Neuronal stem cell (in vitro differentiated cells): ENCODE measurements around the gene LINC00237.
A peak's percentile ranks its signal among the peaks of the same experiment; 100 is the strongest.

ENCODE experiments used
- DNase-seq: peaks from one replicate; pipeline ENCODE4 v3.0.0-alpha.2; 2013; ENCODE audit warnings: low spot score
- H2AFZ ChIP-seq: one replicate; pipeline ENCODE4 v1.6.1; 2013; ENCODE audit warnings: mild to moderate bottlenecking, low read length, inconsistent platforms
- H2AK5ac ChIP-seq: 2 replicates; pipeline ENCODE4 v1.6.1; 2013; ENCODE audit warnings: low read depth, mild to moderate bottlenecking, inconsistent platforms, low read length, moderate library complexity, mixed read lengths
- H2BK120ac ChIP-seq: 2 replicates; pipeline ENCODE4 v1.6.1; 2013; ENCODE audit warnings: low read depth, mild to moderate bottlenecking, inconsistent platforms, low read length, moderate library complexity, mixed read lengths
- H2BK12ac ChIP-seq: one replicate; pipeline ENCODE4 v1.6.1; 2013; ENCODE audit warnings: low read length, inconsistent platforms
- H2BK15ac ChIP-seq: 2 replicates; pipeline ENCODE4 v1.6.1; 2013; ENCODE audit warnings: mild to moderate bottlenecking, low read length, inconsistent platforms, mixed read lengths
- H2BK5ac ChIP-seq: one replicate; pipeline ENCODE4 v1.6.1; 2013; ENCODE audit warnings: inconsistent platforms, mild to moderate bottlenecking, low read length, moderate library complexity
- H3K14ac ChIP-seq: one replicate; pipeline ENCODE4 v1.6.1; 2013; ENCODE audit warnings: low read length, inconsistent platforms
- H3K18ac ChIP-seq: 2 replicates; pipeline ENCODE4 v1.6.1; 2013; ENCODE audit warnings: low read length, inconsistent platforms
- H3K23ac ChIP-seq: 2 replicates; pipeline ENCODE4 v1.6.1; 2013; ENCODE audit warnings: low read depth, mild to moderate bottlenecking, mixed read lengths, low read length, inconsistent platforms; ENCODE audit not compliant: poor library complexity
- H3K27ac ChIP-seq: replicated peaks from 3 replicates; pipeline ENCODE4 v1.5.1; 2013; ENCODE audit warnings: low read length, inconsistent platforms
- H3K27me3 ChIP-seq, 3 experiments: 2 replicates each; pipeline ENCODE4 v1.6.1; 2013; ENCODE audit warnings: low read length in 3 of 3, mild to moderate bottlenecking in 2 of 3, inconsistent platforms in 1 of 3, low read depth in 1 of 3, mixed read lengths in 1 of 3, moderate library complexity in 1 of 3; ENCODE audit not compliant: control insufficient read depth in 3 of 3, insufficient read depth in 3 of 3
- H3K36me3 ChIP-seq, 2 donors: replicated peaks in 1 of 2; 2 replicates each; pipeline ENCODE4 v1.6.1; 2013; ENCODE audit warnings: low read length in 2 of 2; ENCODE audit not compliant: control insufficient read depth in 2 of 2, insufficient read depth in 2 of 2
- H3K4ac ChIP-seq: 2 replicates; pipeline ENCODE4 v1.6.1; 2013; ENCODE audit warnings: inconsistent platforms, mild to moderate bottlenecking, low read length, moderate library complexity
- H3K4me1 ChIP-seq, 2 donors: 1 replicate in 1 of 2; 2 replicates in 1 of 2; pipeline ENCODE4 v1.6.1; 2013; ENCODE audit warnings: low read length in 2 of 2, low read depth in 1 of 2; ENCODE audit not compliant: control insufficient read depth in 2 of 2, insufficient read depth in 1 of 2
- H3K4me2 ChIP-seq: one replicate; pipeline ENCODE4 v1.6.1; 2013; ENCODE audit warnings: mild to moderate bottlenecking, low read length, inconsistent platforms; ENCODE audit not compliant: insufficient read depth, poor library complexity, severe bottlenecking
- H3K4me3 ChIP-seq, 2 donors: 2 replicates each; pipeline ENCODE4 v1.5.1; 2013; ENCODE audit warnings: low read length in 2 of 2, mild to moderate bottlenecking in 2 of 2, inconsistent platforms in 1 of 2, moderate library complexity in 1 of 2
- H3K79me1 ChIP-seq: one replicate; pipeline ENCODE4 v1.6.1; 2013; ENCODE audit warnings: low read depth, mild to moderate bottlenecking, inconsistent platforms, low read length, moderate library complexity
- H3K9ac ChIP-seq: one replicate; pipeline ENCODE4 v1.6.1; 2013; ENCODE audit warnings: mild to moderate bottlenecking, low read depth, low read length, inconsistent platforms; ENCODE audit not compliant: poor library complexity
- H3K9me3 ChIP-seq, 2 donors: replicated peaks in 1 of 2; 2 replicates each; pipeline versions ENCODE3 to v1.6.1; 2013; ENCODE audit warnings: low read length in 2 of 2, mild to moderate bottlenecking in 2 of 2, inconsistent platforms in 1 of 2, low read depth in 1 of 2, mixed read lengths in 1 of 2, moderate library complexity in 1 of 2; ENCODE audit not compliant: control insufficient read depth in 2 of 2, insufficient read depth in 1 of 2
- H4K8ac ChIP-seq: one replicate; pipeline ENCODE4 v1.6.1; 2013; ENCODE audit warnings: low read depth, mild to moderate bottlenecking, inconsistent platforms, low read length, moderate library complexity
- H4K91ac ChIP-seq: one replicate; pipeline ENCODE4 v1.6.1; 2013; ENCODE audit warnings: low read length, low read depth, mild to moderate bottlenecking, inconsistent platforms; ENCODE audit not compliant: poor library complexity
- WGBS, 2 donors: extraction: QIAGEN DNeasy Blood & Tissue Kit; methylation state at CpG; one replicate each; pipeline ENCODE4 v1.1.7; 2013; ENCODE audit warnings: missing lambda C conversion rate in 2 of 2, mixed read lengths in 1 of 2; ENCODE audit not compliant: insufficient read length in 2 of 2, insufficient replicate concordance in 1 of 2; ENCODE audit errors: extremely low coverage in 2 of 2; 5-methylcytosine and 5-hydroxymethylcytosine counted together

The LINC00237 gene

DNA sequence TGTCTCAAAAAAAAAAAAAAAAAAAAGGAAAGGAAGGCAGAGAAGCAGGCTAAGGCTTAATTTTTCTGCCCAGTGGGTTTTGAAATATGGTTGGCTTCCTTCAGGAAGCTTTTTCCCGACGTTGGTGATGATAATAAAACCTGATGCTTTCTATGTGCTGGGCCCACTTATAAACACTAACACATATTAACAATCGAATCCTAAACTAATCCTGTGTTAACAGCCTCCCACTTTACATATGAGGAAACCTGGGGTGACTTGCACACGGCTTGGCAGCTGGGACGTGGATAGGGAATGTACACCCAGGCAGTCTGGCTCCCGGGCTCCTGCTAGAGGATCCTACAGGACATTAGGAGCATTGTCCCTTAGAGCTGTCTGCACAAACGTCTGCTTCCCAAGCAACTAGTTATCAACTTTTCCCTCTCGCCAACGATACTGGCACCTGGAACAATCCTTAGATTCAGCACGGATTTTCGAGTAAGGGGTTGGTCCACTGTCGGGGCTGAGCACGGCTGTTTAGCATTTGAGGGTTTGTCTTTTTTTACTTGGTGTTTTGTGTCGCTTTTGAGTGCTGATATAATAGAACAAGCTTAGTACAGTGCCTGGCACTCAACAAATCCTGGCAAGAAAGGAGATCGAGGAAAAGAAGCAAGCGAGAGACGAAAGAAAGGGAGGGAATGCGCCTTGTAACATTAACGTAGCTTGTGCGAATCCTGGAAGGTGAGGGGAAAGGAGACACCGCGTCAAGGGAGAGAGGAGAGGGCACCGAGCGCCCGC is 19.1 kb upstream of the LINC00237 start:
- H3K4me2 ChIP-seq: peak overlapping the region; percentile 82
- H3K4me3 ChIP-seq: peak overlapping the region; percentile 50 to 72
- H3K9ac ChIP-seq: no peak overlapping the region
- no peak overlapping the region for H3K27ac ChIP-seq
- peak overlapping the region; percentile 70 for H3K18ac ChIP-seq
- DNase-seq: no peak
- H3K27me3 ChIP-seq: peaks cover 0 to 10% (median 0%) of the 10 kb centered on the region in 3 experiments
- no peak overlapping the region for H2BK120ac ChIP-seq
- H2BK12ac ChIP-seq: no peak overlapping the region
- no peaks in the 10 kb centered on the region for H3K36me3 ChIP-seq
- no peak overlapping the region for H3K4ac ChIP-seq
- H3K79me1 ChIP-seq: no peaks in the 10 kb centered on the region
- no peak overlapping the region for H4K8ac ChIP-seq
- no peak overlapping the region for H3K23ac ChIP-seq
- no peak overlapping the region for H2BK15ac ChIP-seq
- H2AFZ ChIP-seq: peak overlapping the region; percentile 99
- H3K4me1 ChIP-seq: peaks cover 0 to 2% of the 10 kb centered on the region in 2 donors
- no peak overlapping the region for H2BK5ac ChIP-seq
- no peak overlapping the region for H3K14ac ChIP-seq
- no peaks in the 10 kb centered on the region for H3K9me3 ChIP-seq
- H4K91ac ChIP-seq: no peak overlapping the region
- no CpG with 5 or more reads among the region's 25 CpGs for WGBS, 2 donors
- H2AK5ac ChIP-seq: no peak overlapping the region

DNA sequence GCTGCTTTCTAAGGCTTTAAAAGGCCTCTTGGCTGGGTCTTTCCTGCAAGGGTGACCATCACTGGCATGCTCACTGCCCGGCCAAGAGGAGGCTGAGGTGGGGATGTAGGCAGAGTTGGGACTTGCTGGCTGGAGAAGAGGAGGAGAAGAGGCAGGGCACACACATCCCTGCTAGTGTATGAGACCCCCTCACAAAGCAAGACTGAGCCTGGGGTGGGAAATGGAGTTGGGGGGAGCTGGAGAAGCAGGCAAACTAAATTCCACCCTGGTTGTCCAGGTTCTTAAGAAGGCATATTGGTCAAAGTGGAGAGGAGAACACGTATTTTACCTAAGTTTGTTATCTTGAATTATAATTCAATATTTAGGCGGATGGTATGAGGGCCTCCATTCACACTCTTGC is 18.0 kb upstream of the LINC00237 start:
- H2BK12ac ChIP-seq: no peak overlapping the region
- H3K79me1 ChIP-seq: no peaks in the 10 kb centered on the region
- H4K8ac ChIP-seq: no peak overlapping the region
- H3K4me3 ChIP-seq: no peak overlapping the region
- H3K27me3 ChIP-seq: peaks cover 0 to 12% (median 0%) of the 10 kb centered on the region in 3 experiments
- no peak overlapping the region for H3K23ac ChIP-seq
- H2AK5ac ChIP-seq: no peak overlapping the region
- H3K4me1 ChIP-seq: no peaks in the 10 kb centered on the region
- no peak overlapping the region for H3K18ac ChIP-seq
- H2BK15ac ChIP-seq: no peak overlapping the region
- no peaks in the 10 kb centered on the region for H3K36me3 ChIP-seq
- no peak overlapping the region for H2AFZ ChIP-seq
- no peak overlapping the region for H3K4ac ChIP-seq
- H2BK5ac ChIP-seq: no peak overlapping the region
- no peak overlapping the region for H3K14ac ChIP-seq
- H4K91ac ChIP-seq: no peak overlapping the region
- H3K27ac ChIP-seq: no peak overlapping the region
- no peak overlapping the region for H3K4me2 ChIP-seq
- H3K9ac ChIP-seq: no peak overlapping the region
- DNase-seq: no peak
- no CpG with 5 or more reads among the region's 3 CpGs for WGBS, 2 donors
- no peaks in the 10 kb centered on the region for H3K9me3 ChIP-seq
- H2BK120ac ChIP-seq: no peak overlapping the region

DNA sequence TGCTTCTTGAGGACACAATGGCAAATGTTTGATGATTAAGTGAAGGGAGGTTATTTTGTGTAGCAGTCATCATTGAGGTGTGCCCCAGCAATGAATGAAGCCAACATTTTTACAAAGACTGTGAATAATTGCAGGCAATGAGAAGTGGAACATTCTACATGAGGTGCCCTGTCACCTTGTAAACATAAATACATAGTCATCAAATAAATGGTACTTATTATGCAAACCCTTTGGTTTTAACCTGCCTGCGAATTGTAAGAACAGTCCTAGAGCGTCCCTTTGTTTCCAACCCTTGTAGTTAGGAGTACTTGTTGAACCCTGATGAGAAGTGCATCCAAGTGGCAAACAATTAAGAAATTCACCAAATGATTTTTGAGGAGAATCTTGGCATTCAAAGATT is 12.6 kb upstream of the LINC00237 start:
- H3K4me1 ChIP-seq: no peaks in the 10 kb centered on the region
- no peaks in the 10 kb centered on the region for H3K36me3 ChIP-seq
- no peak overlapping the region for H3K4me2 ChIP-seq
- H4K8ac ChIP-seq: no peak overlapping the region
- no peak overlapping the region for H2BK120ac ChIP-seq
- no peak overlapping the region for H3K9ac ChIP-seq
- no CpG with 5 or more reads among the region's 2 CpGs for WGBS, 2 donors
- no peak overlapping the region for H3K14ac ChIP-seq
- no peak for DNase-seq
- H2BK12ac ChIP-seq: no peak overlapping the region
- no peak overlapping the region for H3K23ac ChIP-seq
- no peak overlapping the region for H3K4ac ChIP-seq
- H4K91ac ChIP-seq: no peak overlapping the region
- no peak overlapping the region for H3K27ac ChIP-seq
- H2AFZ ChIP-seq: no peak overlapping the region
- peaks cover 0 to 48% (median 0%) of the 10 kb centered on the region in 3 experiments for H3K27me3 ChIP-seq
- H3K18ac ChIP-seq: no peak overlapping the region
- H2AK5ac ChIP-seq: no peak overlapping the region
- no peak overlapping the region for H2BK15ac ChIP-seq
- no peak overlapping the region for H3K4me3 ChIP-seq
- no peaks in the 10 kb centered on the region for H3K9me3 ChIP-seq
- H3K79me1 ChIP-seq: no peaks in the 10 kb centered on the region
- H2BK5ac ChIP-seq: no peak overlapping the region

DNA sequence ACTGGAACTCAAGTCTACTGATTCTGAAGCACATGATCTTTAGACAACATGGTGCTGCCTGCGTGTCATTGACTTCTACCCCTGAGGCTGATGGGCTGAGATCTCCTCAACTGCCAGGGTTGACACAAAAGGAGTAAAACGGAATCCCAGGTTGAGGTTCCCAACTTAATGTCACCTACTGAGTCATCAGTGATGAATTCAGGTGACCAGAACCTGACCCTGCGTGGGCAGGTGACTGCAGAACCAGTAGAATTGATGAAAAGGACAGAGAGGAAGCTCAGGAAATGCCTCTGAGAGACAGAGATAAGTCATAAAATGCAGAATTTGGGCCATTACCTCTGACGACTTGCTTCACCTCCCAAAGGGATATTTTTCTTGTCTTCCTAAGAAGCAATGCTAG is 12.0 kb upstream of the LINC00237 start:
- Histone ChIP-seq H3K27me3 (peaks cover 0 to 51% (median 0%) of the 10 kb centered on the region in 3 experiments), H2BK5ac (no peak overlapping the region), H4K91ac (no peak overlapping the region), H3K23ac (no peak overlapping the region), H2BK15ac (no peak overlapping the region), H2AK5ac (no peak overlapping the region), H3K18ac (no peak overlapping the region), H3K4me3 (no peak overlapping the region), H3K14ac (no peak overlapping the region), H3K4me2 (no peak overlapping the region), H4K8ac (no peak overlapping the region), H3K36me3 (no peaks in the 10 kb centered on the region), H2BK120ac (no peak overlapping the region), H3K4ac (no peak overlapping the region), H3K9me3 (no peaks in the 10 kb centered on the region), H2AFZ (no peak overlapping the region), H3K27ac (no peak overlapping the region), H3K79me1 (no peaks in the 10 kb centered on the region), H3K9ac (no peak overlapping the region), H3K4me1 (no peaks in the 10 kb centered on the region), H2BK12ac (no peak overlapping the region)
- DNase-seq: no peak
- no CpG with 5 or more reads among the region's 4 CpGs for whole genome bisulfite sequencing, 2 donors
